LoVo (cell line): ENCODE data around the gene BBIP1.
A peak's percentile ranks its signal among the peaks of the same experiment; 100 is the strongest.
"Not testable (repeated sequence)": the region's sequence is repeated elsewhere in the genome, so short reads cannot be mapped to it uniquely, and the experiment has no call there.

ENCODE experiments used
- DNase-seq: peaks from one replicate; pipeline ENCODE4 v3.0.0-alpha.2; 2016; ENCODE audit warnings: low spot score

Gene BBIP1

DNA sequence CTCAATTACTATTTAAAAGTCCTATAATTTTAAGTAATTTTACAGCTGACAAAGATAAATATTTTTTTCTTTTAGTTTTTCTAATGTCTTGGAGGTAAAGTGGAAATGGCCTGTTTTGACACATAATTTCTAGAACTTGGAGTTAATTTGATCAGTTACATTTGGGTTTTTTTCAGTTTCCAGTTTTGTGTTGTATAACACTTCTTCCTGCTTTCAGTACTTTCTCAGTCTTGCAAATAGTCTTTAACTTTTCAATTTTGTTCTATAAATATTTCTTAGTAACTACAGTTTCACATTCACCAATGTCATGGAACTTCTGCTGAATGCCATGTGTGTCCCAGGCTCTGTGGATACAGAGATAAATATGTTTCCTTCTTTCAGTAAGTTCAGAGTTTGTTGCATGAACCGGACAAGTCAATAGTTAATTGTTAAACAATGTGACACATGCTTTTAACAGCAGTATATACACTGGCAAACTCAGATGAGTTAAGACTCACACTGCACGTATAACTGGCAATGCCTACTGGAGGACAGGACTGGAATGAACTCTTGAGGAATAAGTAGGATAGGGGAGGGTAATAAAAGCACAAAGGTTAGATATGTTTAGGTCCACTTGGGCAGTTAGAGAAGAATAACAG is 5.0 kb upstream of the BBIP1 start:
- DNase-seq: peak; percentile 46

DNA sequence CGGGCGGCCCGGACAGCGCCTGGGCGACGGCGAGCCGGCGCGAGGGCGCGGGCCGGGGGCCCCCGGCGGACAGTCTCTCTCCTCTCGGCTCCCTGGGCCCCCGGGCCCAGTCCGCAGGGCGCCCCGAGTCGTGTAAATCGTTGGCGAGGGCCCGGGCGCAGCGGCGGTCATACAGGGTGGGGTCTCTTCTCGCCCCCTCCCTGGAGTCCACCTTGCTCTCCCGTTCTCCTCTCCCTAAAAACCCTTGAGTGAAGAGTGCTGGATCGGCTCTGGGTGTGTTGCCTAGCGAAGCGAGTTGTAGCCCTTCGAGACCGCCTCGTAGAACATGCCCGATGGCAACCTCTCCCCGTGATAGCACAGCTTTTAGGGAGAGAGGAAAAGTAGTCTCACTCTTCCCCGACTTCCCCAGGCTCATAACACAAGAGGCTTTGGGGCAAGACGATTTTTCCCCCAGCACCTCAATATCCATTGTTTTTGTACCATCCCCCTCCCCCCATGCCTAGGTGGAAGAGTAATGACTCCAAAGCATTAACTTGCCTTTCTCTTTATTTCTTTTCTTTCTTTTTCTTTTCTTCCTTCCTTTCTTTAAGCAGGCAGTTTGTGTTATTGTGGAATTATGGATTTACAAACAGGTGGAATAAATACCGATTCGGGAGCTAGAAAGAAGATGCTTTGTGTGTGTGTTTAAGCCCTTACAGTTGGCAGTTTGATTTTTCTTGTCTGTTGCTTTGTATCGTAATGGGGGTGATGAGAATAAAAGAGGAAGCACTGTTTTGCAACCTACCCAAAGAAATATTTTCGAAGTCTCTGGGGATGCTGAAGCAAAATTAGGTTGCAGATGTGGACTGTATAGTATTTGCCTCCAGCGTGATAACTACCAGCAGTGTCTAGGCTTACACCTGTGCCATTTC is 1.2 kb upstream of the BBIP1 start:
- DNase-seq: peak; percentile 47

DNA sequence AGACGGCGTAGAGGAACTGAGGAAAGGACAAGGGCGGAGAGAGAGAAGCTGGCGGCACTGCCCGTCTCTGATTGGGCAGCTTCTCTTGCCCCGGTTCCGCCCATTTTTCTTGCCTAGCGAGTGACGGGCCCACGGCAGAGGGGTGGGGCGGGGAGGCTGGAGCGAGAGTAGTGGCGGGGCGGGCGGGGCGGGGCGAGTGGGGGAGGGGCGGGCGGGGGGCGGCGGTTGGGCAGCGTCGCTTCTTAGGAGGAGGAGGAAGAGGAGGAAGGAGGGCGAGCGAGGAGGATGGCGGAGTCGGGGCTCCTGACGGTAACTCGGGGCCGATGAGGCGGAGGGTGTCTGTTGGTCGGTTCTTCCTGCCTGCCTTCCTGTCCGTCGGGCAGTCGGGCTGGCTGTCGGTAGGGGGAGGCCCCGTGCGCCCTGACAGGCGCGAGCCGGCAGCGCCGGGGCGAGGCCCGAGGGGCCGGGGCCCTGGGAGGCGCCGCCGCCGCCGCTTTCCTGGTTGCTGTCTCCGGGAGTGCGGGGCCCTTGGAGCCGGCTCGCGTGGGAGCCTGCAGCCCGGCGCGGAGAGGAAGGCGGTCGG is 460 bp upstream of the BBIP1 start, which contains the start of gene SHOC2:
TSS of gene SHOC2 (plus strand) at position 256 of the 583 bp plus-strand sequence. CDS start 44,755 bp downstream, outside the sequence.
- no peak for DNase-seq

DNA sequence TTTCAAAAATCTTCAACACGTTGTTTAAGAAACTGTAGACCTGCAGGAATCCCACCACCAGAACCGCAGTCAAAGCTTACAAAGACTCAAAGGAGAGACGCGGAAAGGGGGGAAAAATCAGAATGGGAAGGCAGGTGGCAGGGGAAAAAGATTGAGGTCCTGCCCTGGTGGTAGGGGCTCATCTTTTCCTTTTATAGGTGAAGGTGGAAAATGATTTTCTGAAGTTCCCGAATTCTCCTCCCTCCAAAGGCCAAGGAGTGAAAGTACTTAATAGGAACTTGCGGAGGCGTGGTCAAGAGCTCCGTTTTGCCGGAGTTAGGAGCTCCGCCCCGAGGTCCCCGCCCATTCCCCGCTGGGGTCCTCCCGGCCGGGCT is 724 bp downstream of the BBIP1 start:
- DNase-seq: peak; percentile 95

DNA sequence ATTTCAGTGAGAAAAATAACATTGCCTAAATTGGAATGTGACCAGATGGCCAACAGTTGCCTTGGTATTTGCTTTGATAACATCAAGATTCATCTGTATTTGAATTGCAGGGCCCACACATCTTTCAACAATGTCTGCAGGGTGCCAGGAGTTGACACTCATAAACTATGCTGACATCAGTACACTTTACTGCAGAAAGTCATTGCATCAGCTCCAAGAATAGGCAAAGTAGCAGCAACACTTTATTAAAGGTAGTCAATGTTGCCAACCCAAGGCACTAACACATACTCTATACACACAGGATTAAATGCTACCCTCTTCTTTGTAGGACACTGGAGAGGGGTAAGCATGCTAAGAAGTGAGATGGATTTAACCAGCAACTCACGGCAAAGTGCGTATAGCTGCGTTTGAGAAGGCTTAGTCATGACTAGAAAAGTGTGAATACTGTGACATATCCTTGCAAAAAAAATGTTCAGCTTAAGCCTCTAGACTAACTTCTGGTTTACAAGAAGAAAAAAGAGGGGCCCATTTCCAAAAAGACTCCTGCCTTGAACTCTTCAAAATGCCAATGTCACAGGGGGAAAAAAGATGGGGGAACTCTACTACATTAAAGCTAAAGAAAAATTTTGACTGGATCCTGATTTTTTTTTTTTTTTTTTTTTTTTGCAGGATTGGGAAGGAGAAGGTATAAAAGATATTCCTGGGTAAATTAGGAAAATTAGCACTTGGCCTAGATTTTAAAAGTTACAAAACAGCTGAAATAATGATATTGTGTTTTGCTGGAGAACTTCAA is 2.2 kb downstream of the BBIP1 start:
- peak; percentile 36 for DNase-seq

DNA sequence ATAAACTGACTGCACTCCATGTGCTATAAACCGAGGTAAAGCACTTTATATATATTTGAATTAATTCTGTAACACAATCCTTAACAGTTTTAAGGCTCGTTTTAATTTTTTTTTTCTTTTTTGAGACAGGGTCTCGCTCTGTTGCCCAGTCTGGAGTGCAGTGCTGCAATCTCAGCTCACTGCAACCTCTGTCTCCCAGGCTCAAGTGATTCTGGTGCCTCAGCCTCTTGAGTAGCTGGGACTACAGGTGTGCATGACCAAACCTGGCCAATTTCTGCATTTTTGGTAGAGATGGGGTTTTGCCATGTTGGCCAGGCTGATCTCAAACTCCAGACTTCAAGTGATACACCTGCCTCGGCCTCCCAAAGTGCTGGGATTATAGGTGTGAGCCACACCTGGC is 3.4 kb downstream of the BBIP1 start:
- DNase-seq: not testable (repeated sequence)

DNA sequence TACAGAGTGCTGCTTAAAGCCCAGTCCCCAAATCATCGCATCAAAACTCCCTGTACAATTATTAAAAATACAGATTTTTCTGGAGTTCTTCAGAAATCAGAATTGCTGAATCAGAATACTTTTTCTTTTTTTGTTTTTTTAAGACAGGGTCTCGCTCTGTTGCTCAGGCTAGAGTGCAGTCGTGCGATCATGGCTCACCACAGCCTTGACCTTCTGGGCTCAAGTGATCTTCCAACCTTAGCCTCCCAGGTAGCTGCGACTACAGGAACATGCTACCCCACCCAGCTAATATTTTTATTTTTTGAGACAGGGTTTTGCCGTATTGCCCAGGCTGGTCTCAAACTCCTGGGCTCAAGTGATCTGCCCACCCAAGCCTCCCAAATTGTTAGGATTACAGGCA is 3.9 kb downstream of the BBIP1 start:
- no peak for DNase-seq

DNA sequence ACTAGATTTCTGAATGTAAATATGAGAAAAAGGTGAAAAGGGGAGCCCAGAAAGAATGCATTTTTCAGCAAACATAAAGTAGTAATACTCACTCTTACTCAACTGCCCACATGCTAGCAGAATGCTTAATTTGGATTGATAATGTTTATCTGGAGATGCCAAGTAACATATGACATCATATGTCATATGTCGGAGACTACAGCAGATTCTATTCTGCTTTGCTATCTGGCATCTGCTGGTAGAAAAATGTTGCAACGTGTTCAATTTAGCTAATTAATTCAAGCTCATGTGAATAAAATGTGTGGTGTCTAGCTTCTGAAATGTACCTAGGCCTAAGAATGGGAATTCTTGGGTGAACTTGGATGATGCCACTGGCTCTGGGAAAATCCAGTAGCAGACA is 4.5 kb downstream of the BBIP1 start:
- no peak for DNase-seq

DNA sequence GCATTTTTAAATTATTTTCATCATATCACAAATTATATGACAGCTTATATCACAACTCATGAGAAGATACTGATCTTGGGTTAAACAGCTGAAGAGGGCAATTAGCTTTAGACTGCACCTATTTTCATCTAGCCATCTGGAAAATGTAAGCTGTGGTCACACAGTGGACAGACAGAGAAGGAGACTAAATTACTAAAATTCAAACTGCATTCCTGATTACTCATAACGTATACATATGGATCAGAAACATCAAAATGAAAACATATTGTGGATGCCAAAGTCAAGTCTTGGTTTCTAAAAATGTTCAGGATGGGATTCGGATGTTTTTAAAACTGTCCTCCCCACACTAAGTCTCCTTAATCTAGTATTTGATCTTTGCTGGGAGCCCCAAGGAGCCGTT is 6.6 kb downstream of the BBIP1 start:
- DNase-seq: no peak

DNA sequence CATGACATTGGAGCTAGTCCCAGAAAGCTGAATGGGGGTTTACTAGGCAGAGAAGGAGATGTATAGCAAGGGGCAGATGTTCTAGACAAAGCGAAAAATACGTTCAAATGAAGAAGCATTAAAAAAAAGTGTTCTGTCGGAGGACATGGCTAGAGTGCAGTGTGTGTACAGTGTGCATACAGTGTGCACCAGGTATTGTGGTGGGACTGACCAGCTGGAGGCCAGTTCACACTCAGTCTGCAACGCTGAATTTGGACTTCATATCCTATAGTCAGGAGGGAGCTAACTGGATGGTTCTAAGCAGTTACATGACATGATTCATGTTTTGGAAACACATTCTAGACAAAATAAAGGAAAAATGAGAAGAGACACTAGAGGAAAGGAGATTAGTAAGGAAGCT is 8.8 kb downstream of the BBIP1 start:
- no peak for DNase-seq

DNA sequence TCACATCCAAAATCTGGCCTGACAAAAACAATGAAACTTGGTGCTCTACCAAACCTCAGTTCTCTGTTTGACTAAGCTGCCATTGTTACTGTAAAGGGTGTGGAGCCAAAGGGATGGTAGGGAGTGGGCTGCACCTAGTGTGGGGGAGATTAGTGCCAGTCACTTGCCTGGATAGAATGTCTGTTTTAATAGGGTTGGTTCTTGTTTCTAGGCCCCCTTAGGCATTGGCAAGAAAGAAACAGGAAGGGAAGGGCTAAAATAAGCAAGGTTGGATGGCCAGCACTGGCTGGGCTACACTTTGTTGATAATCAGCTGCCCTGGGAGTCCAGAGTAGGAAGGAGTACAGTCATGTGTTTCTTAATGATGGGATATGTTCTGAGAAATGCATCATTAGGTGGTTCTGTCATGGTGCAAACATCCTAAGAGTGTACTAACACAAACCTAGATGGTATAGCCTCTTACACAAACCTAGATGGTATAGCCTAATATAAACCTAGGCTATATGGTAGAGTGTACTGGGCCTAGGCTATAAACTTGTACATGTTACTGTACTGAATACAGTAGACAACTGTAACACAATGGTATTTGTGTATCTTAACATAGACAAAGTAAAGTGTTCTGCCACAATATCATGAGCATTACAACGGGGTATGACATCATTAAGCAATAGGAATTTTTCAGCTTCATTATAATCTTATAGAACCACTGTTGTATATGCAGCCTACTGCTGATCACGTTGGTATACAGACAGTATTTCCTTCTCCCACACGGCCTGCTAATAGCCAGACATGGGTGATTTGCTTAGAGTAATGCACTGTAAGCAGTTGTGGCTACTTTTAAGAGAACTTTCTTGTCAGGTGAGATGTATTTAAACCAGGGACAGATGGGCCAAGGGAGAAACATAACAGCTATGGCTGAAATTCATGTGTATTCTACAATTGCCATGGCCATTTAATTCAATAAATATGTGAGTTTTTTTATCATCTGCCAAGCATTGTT is 15.4 kb downstream of the BBIP1 start:
- DNase-seq: no peak

DNA sequence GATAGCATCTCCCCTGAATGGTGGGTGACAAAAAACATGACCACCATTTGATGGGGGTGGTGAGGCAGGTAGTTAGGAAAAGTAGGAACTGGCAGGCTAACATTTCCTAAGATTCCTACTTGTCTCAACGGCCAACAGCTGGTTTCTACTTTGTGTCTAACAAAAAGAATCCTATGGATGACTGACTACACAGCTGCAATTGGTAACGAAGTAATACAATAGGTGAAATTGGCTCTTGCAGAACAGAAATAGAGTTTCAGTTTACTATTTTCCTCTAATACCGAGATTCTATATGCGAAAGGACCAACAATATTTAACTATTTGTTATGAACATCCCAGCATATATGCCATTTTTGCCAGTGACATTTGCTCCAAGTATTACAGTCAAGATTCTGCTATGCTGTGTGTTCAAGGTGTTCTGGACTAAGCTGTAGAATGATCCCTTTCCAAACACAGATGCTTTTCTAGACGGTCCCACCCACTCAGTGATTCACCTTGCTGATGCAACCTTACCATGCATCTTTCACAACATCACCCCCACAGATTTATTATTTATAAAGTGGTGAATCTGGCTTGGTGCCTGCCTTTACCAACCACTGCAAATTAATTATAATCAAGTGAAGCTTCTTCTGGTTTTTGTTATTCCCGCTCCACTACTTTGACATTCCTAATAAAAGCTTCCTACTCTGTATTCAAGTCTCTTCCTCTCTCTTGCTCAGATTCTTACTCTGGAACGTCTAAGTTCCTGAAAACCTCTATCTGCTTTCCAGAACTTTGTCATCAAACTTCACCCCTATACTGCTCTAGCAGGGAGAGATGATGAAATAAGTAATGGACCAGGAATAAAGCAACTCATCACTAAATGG is 16.8 kb downstream of the BBIP1 start:
- DNase-seq: peak; percentile 55

DNA sequence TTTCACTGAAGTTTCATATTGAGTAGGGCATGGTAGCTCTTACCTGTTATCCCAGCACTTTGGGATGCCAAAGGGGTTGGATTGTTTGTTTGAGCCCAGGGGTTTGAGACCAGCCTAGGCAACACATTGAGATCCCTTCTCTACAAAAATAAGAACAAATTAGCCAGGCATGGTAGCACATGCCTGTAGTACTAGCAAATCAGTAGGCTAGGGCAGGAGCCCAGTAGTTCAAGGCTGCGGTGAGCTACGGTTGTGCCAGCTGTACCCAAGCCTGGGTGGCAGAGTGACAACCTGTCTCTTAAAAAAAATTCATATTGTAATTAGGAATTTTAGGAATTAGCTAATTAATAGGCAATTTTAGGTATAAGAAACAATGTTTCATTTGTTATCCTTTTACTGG is 18.0 kb downstream of the BBIP1 start:
- no peak for DNase-seq

DNA sequence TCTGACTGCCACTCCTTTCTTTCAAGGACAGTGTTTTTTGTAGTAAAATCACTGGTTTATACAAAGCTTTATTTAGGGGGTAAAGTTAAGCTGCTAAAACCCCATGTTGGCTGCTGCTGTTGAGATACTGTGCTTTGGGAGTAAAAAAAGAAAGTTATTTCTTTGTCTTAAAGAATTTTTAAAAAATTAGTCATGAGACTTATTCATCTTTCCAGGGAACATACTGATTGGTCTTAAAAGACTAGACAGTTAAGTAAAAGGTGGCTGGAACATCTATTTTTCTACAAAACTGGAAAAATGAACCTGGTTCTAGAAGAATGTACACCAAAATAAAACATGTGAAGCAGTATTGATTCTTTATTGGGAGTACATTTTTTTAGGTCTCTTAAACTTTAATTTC is 20.6 kb downstream of the BBIP1 start:
- DNase-seq: no peak

DNA sequence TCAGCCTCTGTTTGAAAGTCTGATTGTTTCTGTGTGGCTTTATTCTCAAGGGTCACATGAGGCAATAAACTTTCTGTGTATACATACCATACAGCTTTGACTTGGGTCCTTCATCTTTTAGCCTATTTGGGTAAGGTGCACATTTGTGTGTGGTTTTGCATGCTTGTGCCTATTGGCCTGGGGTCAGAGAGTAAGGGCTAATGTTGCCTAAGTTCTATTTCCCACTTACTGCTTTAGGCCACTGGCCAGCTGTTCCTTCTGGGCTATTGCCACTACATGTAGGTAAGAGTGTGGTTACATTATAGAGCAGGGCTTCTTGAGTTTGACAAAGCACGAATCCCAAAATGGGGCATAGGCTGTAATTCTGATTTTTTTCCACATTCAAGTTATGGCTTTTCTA is 21.8 kb downstream of the BBIP1 start:
- DNase-seq: no peak

DNA sequence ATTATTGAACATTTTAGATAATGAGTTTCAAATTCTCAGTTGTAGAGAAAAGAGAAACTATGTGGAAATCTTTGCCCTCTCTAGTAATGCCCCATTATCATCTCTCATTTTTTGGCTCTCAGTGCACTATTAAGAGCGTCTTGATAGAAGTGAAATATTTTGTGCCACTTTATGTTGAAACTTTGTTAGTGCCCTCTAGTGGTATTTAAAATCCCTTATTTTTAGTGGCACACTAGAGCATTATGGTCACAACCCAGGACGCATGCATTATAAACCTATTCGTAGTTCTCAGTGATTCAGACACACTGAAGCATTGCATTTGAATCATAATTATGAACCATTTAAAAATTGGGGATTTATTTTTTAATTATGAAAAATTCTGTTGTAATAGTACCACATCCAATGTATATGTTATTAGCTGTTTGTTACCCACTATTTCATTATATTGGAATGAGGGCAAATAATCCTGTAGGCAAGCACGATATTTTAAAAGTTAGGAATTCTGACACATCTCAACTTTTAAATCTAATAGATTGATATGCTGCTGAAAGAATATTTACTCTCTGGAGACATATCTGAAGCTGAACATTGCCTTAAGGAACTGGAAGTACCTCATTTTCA is 25.3 kb downstream of the BBIP1 start:
- DNase-seq: peak; percentile 65

DNA sequence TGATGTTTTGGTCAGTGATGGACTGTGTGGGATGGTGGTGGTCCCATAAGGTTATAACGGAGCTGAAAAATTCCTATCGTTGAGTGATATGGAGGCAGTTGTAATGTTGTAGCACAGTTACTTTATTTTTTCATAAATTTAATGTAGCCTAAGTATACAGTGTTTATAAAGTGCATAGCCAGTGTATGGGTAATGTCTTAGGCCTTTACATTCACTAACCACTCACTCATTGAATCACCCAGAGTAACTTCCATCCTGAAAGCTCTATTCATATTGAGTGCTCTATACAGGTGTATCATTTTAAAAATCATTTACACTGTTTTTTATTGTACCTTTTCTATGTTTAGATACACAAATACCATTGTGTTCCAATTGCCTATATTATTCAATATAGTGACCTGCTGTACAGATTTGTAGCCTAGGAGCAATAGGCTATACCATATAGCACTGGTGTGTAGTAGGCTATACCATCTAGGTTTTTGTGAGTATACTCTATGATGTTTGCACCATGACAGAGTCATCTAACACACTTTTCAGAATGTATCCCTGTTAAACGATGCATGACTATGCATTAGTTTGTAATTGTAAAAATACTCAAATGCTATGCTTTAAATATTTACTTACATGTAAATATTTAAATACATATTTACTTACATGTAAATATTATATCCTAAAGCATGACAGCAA is 26.2 kb downstream of the BBIP1 start:
- DNase-seq: no peak

DNA sequence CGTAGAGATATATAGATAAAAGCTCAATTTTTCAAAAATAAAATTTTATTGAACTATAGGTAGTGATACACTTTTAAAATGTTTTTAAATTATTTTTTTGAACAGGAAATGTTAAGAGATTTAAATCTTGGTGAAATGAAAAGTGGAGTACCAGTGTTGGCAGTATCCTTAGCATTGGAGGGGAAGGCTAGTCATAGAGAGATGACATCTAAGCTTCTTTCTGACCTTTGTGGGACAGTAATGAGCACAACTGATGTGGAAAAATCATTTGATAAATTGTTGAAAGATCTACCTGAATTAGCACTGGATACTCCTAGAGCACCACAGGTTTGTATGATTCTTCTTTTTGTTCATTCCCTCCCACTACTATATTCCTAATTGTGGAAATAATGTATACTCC is 31.4 kb downstream of the BBIP1 start:
- no peak for DNase-seq
